ENCODE results near the gene VDR.

The VDR gene

GRCh38 chr12:47835831-47836155 is 69.0 kb downstream of the VDR start:
- Mint-ChIP-seq H3K4me3 (no peak overlapping the region), H3K9me3 (no peaks in the 10 kb centered on the region), H3K27ac (peak overlapping the region; percentile 74), H3K36me3 (no peaks in the 10 kb centered on the region), H3K27me3 (no peaks in the 10 kb centered on the region), H3K4me1 (peaks cover 48 to 69% of the 10 kb centered on the region in 2 donors)
- no peak for ATAC-seq (replicated peaks)
- DNase-seq: no peak

- Mint-ChIP-seq H3K9me3 (no peaks in the 10 kb centered on the region), H3K4me3 (no peak overlapping the region), H3K36me3 (no peaks in the 10 kb centered on the region), H3K27me3 (no peaks in the 10 kb centered on the region), H3K4me1 (peaks cover 52 to 74% of the 10 kb centered on the region in 2 donors), H3K27ac (peak overlapping the region; percentile 74)
- ATAC-seq (replicated peaks): no peak
- DNase-seq: no peak
Observed at GRCh38 chr12:47835006-47835830, 69.6 kb downstream of the VDR start.

GRCh38 chr12:47834199-47834903 is 70.4 kb downstream of the VDR start:
- Mint-ChIP-seq H3K27ac (peak overlapping the region; percentile 60), H3K4me1 (peaks cover 52 to 77% of the 10 kb centered on the region in 2 donors), H3K9me3 (no peaks in the 10 kb centered on the region), H3K4me3 (no peak overlapping the region), H3K36me3 (no peaks in the 10 kb centered on the region), H3K27me3 (no peaks in the 10 kb centered on the region)
- DNase-seq (no peak), ATAC-seq (replicated peaks) (no peak)

- Mint-ChIP-seq H3K4me1 (peaks cover 58 to 84% of the 10 kb centered on the region in 2 donors), H3K4me3 (peak overlapping the region in 1 of 2 donors; percentile 19), H3K9me3 (no peaks in the 10 kb centered on the region), H3K36me3 (no peaks in the 10 kb centered on the region), H3K27me3 (no peaks in the 10 kb centered on the region), H3K27ac (peak overlapping the region; percentile 60)
- no peak for ATAC-seq (replicated peaks)
- no peak for DNase-seq
Observed at GRCh38 chr12:47833591-47834012, 71.2 kb downstream of the VDR start.

- Mint-ChIP-seq H3K36me3 (no peaks in the 10 kb centered on the region), H3K4me3 (peak overlapping the region; percentile 11 to 21), H3K4me1 (peaks cover 55 to 84% of the 10 kb centered on the region in 2 donors), H3K27ac (peak overlapping the region; percentile 91), H3K9me3 (no peaks in the 10 kb centered on the region), H3K27me3 (no peaks in the 10 kb centered on the region)
- DNase-seq (peak; percentile 65), ATAC-seq (replicated peaks) (peak; percentile 90 to 92)
Observed at GRCh38 chr12:47832263-47832933, 72.4 kb downstream of the VDR start.

- Mint-ChIP-seq H3K36me3 (no peaks in the 10 kb centered on the region), H3K27me3 (no peaks in the 10 kb centered on the region), H3K4me1 (peaks cover 47 to 66% of the 10 kb centered on the region in 2 donors), H3K9me3 (no peaks in the 10 kb centered on the region), H3K4me3 (no peak overlapping the region), H3K27ac (no peak overlapping the region)
- DNase-seq (no peak), ATAC-seq (replicated peaks) (no peak)
Observed at GRCh38 chr12:47829584-47829983, 75.2 kb downstream of the VDR start.

- ATAC-seq (replicated peaks) (no peak), DNase-seq (no peak)
- Mint-ChIP-seq H3K27ac (no peak overlapping the region), H3K36me3 (no peaks in the 10 kb centered on the region), H3K9me3 (no peaks in the 10 kb centered on the region), H3K27me3 (no peaks in the 10 kb centered on the region), H3K4me3 (no peak overlapping the region), H3K4me1 (peaks cover 46 to 66% of the 10 kb centered on the region in 2 donors)
Observed at GRCh38 chr12:47828976-47829482, 75.8 kb downstream of the VDR start.

GRCh38 chr12:47828008-47828975 is 76.5 kb downstream of the VDR start:
- Mint-ChIP-seq H3K4me1 (peaks cover 44 to 61% of the 10 kb centered on the region in 2 donors), H3K4me3 (no peak overlapping the region), H3K27ac (peak overlapping the region; percentile 4), H3K36me3 (no peaks in the 10 kb centered on the region), H3K27me3 (no peaks in the 10 kb centered on the region), H3K9me3 (no peaks in the 10 kb centered on the region)
- ATAC-seq (replicated peaks) (no peak), DNase-seq (no peak)

- H3K27ac Mint-ChIP-seq: no peak overlapping the region
- H3K36me3 Mint-ChIP-seq: no peaks in the 10 kb centered on the region
- no peak overlapping the region for H3K4me3 Mint-ChIP-seq
- ATAC-seq (replicated peaks) (no peak), DNase-seq (no peak)
- no peaks in the 10 kb centered on the region for H3K9me3 Mint-ChIP-seq
- H3K4me1 Mint-ChIP-seq: peaks cover 38 to 44% of the 10 kb centered on the region in 2 donors
- no peaks in the 10 kb centered on the region for H3K27me3 Mint-ChIP-seq
Observed at GRCh38 chr12:47825173-47825639, 79.6 kb downstream of the VDR start.

- H3K4me1 Mint-ChIP-seq: peaks cover 39 to 46% of the 10 kb centered on the region in 2 donors
- H3K27ac Mint-ChIP-seq: no peak overlapping the region
- no peak for ATAC-seq (replicated peaks)
- no peak for DNase-seq
- H3K36me3 Mint-ChIP-seq: no peaks in the 10 kb centered on the region
- H3K4me3 Mint-ChIP-seq: no peak overlapping the region
- H3K27me3 Mint-ChIP-seq: no peaks in the 10 kb centered on the region
- H3K9me3 Mint-ChIP-seq: no peaks in the 10 kb centered on the region
Observed at GRCh38 chr12:47824635-47825034, 80.2 kb downstream of the VDR start.

- no peaks in the 10 kb centered on the region for H3K27me3 Mint-ChIP-seq
- H3K36me3 Mint-ChIP-seq: no peaks in the 10 kb centered on the region
- H3K4me1 Mint-ChIP-seq: peaks cover 37 to 42% of the 10 kb centered on the region in 2 donors
- no peak overlapping the region for H3K4me3 Mint-ChIP-seq
- ATAC-seq (replicated peaks) (no peak), DNase-seq (no peak)
- no peaks in the 10 kb centered on the region for H3K9me3 Mint-ChIP-seq
- H3K27ac Mint-ChIP-seq: peak overlapping the region; percentile 3
Observed at GRCh38 chr12:47824198-47824597, 80.6 kb downstream of the VDR start.

GRCh38 chr12:47823422-47824086 is 81.2 kb downstream of the VDR start:
- Mint-ChIP-seq H3K27ac (no peak overlapping the region), H3K4me3 (no peak overlapping the region), H3K9me3 (no peaks in the 10 kb centered on the region), H3K4me1 (peaks cover 33 to 40% of the 10 kb centered on the region in 2 donors), H3K27me3 (no peaks in the 10 kb centered on the region), H3K36me3 (peaks cover 0 to 2% of the 10 kb centered on the region in 2 donors)
- DNase-seq (no peak), ATAC-seq (replicated peaks) (no peak)

- no peak for DNase-seq
- no peak for ATAC-seq (replicated peaks)
- peaks cover 40 to 41% of the 10 kb centered on the region in 2 donors for H3K4me1 Mint-ChIP-seq
- H3K36me3 Mint-ChIP-seq: peaks cover 0 to 9% of the 10 kb centered on the region in 2 donors
- no peak overlapping the region for H3K27ac Mint-ChIP-seq
- H3K27me3 Mint-ChIP-seq: no peaks in the 10 kb centered on the region
- no peaks in the 10 kb centered on the region for H3K9me3 Mint-ChIP-seq
- no peak overlapping the region for H3K4me3 Mint-ChIP-seq
Observed at GRCh38 chr12:47822863-47823262, 81.9 kb downstream of the VDR start.
